Uterine smooth muscle cell (primary cell): ENCODE measurements around the gene FAM78B. TPM values are rescaled to one million over a fixed set of nuclear protein-coding genes. Genes with fewer than 3 reads are reported as not detected.

Source experiments
- total RNA-seq: library from RNA; depleted of rRNA; stranded (reverse); fragments of >200 nt; gene quantifications from 2 replicates; pipeline ENCODE4 v1.2.3, GENCODE V29; 2014

Gene FAM78B
- total RNA-seq, result 0.77 and 1.1 TPM in 2 replicates

GRCh38 chr1:166166698-166167571, at the start of gene FAM78B:
Gene FAM78B, minus strand, starts transcription at chr1:166167001. Its CDS starts 753 bp downstream, at chr1:166166248.

